Esophagus (tissue), 2 donors: Measurements from ENCODE around the gene LYL1. TPM values are rescaled to one million over a fixed set of nuclear protein-coding genes. Genes with fewer than 3 reads are reported as not detected.

ENCODE experiments used
- H3K27ac ChIP-seq, 2 donors: one replicate each; pipeline ENCODE4 v1.5.1; 2013; ENCODE audit warnings: low read depth in 2 of 2, mild to moderate bottlenecking in 2 of 2, inconsistent platforms in 1 of 2, low read length in 1 of 2, moderate library complexity in 1 of 2
- H3K27me3 ChIP-seq, 2 donors: one replicate each; pipeline ENCODE4 v1.6.1; 2013; ENCODE audit warnings: low read length in 2 of 2, control low read depth in 1 of 2, mild to moderate bottlenecking in 1 of 2; ENCODE audit not compliant: insufficient read depth in 2 of 2, control insufficient read depth in 1 of 2
- H3K36me3 ChIP-seq, 2 donors: one replicate each; pipeline ENCODE4 v1.6.1; 2013; ENCODE audit warnings: low read length in 1 of 2; ENCODE audit not compliant: control insufficient read depth in 2 of 2, insufficient read depth in 2 of 2
- H3K4me1 ChIP-seq, 2 donors: one replicate each; pipeline ENCODE4 v1.6.1; 2013; ENCODE audit warnings: low read length in 1 of 2; ENCODE audit not compliant: control insufficient read depth in 2 of 2, insufficient read depth in 2 of 2
- H3K4me3 ChIP-seq, 2 donors: one replicate each; pipeline ENCODE4 v1.5.1; 2013; ENCODE audit warnings: low read length in 2 of 2, mild to moderate bottlenecking in 2 of 2, low read depth in 1 of 2, moderate library complexity in 1 of 2
- H3K9me3 ChIP-seq, 2 donors: one replicate each; pipeline ENCODE4 v1.6.1; 2013; ENCODE audit warnings: mild to moderate bottlenecking in 2 of 2, low read depth in 1 of 2, low read length in 1 of 2, moderate library complexity in 1 of 2; ENCODE audit not compliant: control insufficient read depth in 2 of 2, insufficient read depth in 1 of 2
- WGBS, 2 donors: extraction: QIAGEN DNeasy Blood & Tissue Kit; methylation state at CpG; one replicate each; pipeline ENCODE4 v1.1.7; 2013; 5-methylcytosine and 5-hydroxymethylcytosine counted together
- polyA plus RNA-seq, 2 donors: library from polyadenylated mRNA; stranded (reverse); fragments of 200-250 nt; gene quantifications; one replicate each; pipeline ENCODE4 v1.2.3, GENCODE V29; 2013
- donor health status: healthy with polysubstance abuse.
- donor health status: Bipolar disorder and iron deficiency.

LYL1 gene
- polyA plus RNA-seq, 2 donors = 1.5 to 1.9 TPM

DNA sequence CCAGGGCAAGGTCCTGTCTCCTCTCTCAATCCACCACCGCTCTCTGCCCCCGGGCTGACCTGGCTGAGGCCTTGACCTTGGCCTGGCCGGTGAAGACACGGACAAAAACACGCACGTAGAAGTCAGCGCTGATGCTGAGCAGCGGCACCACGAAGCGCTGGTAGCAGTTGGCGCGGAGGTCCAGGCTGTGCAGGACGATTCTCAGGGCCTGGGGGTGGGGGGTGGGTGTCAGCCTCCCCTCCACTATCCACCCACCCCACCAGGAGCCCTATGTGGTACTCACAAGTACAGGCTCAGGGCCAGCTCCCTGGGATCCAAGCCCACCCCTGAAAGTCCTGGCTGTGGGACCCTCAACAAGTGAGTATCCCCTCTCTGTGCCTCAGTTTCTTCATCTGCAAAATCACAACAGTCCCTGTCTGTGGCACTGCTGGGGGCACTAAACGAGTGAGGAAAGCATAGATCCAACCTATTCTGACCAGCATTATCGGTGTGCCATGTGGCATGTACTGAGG lies 7.5 kb upstream of the LYL1 start:
- peaks cover 4 to 21% of the 10 kb centered on the region in 2 donors for H3K36me3 ChIP-seq
- 90 to 92% methylated on average over 15 of the region's 15 CpGs for WGBS, 2 donors
- no peak overlapping the region for H3K4me3 ChIP-seq
- no peaks in the 10 kb centered on the region for H3K27me3 ChIP-seq
- H3K4me1 ChIP-seq = no peaks in the 10 kb centered on the region
- H3K27ac ChIP-seq = no peak overlapping the region
- H3K9me3 ChIP-seq = no peaks in the 10 kb centered on the region

DNA sequence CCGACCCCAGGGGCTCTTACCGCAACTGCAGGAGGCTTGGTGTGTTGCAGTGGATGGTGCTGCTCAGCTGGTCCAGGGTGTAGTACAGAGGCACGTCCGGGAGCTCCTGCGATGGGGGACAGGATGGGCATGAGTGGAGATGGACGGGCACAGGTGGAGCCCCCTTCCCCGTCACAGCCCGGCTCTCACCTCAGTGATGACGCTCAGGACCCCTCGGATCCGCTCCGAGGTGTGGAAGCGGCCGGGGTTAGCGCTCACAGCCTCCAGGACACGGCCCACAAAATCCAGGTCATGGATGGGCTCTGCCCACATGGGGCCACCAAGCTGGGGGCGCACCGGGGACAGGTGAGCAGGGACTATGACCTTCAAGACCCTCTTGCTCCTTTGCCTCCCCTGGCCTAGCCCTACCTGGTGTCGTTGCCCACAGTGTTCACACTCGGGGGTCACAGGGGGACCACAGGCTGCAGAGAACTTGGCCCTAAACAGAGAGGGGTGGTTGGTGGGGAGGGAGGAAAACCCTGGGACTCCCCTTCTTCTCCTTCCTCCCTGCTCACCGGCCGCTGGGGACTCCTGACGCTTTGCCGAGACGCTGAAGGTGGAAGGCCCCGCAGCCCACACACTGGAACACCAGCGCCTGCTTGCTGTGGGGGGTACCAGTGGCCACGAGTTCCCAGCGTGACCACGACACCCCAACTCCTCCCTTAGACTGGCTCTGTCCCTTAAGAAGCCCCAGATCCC lies 6.9 kb upstream of the LYL1 start:
- Histone ChIP-seq H3K9me3 (no peaks in the 10 kb centered on the region), H3K27me3 (no peaks in the 10 kb centered on the region), H3K4me3 (no peak overlapping the region), H3K4me1 (no peaks in the 10 kb centered on the region), H3K36me3 (peaks cover 4 to 25% of the 10 kb centered on the region in 2 donors), H3K27ac (no peak overlapping the region)
- WGBS, 2 donors = 94% methylated on average over 28 to 30 of the region's 30 CpGs

DNA sequence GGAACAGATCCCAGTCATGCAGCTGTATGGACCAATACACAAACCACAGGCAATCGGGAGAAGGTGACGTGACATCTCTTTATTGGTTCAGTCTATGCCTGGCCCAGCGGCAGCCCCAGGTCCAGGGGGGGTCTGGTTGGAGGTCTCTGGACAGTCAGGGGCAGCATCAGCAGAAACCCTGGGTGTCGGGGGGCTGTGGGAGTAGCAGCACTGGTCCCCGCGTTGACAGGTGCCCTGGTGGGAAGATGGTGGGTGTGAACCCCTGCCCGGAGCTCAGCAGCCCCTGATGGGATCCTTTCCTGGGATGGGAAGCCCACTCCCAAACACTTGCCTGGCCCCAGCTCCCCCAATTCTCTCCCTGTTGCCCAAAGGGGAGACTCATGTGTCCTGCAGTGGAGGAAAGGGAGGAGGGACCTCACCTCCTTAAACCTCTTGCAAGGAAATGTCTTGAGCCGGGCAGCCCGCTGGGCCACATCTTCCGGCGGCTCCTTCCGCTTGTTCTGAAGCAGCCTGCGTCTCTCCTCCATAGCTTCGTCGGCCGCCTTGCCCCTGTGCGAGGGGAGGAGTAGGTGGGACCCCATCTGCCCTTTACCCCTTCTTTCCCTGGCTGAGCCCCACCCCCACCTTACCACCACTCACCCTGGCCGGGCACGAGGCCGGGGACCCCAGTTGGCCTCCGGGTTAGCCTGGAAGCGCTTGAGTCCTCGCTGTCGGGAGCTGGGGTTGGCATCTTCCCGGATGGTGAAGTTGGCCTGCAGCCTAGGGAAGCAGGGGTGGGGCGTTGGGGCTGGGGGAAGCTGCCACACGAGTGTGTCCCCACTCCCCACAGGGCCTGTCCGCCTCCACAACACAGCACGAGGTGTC lies 2.4 kb upstream of the LYL1 start:
- Histone ChIP-seq H3K36me3 (peaks cover 0 to 20% of the 10 kb centered on the region in 2 donors), H3K4me1 (peaks cover 0 to 13% of the 10 kb centered on the region in 2 donors), H3K27ac (peak overlapping the region; percentile 18 to 34), H3K4me3 (peak overlapping the region in 1 of 2 donors; percentile 31), H3K9me3 (peaks cover 0 to 2% of the 10 kb centered on the region in 2 donors), H3K27me3 (no peaks in the 10 kb centered on the region)
- WGBS, 2 donors = 67 to 69% methylated on average over 29 of the region's 29 CpGs

DNA sequence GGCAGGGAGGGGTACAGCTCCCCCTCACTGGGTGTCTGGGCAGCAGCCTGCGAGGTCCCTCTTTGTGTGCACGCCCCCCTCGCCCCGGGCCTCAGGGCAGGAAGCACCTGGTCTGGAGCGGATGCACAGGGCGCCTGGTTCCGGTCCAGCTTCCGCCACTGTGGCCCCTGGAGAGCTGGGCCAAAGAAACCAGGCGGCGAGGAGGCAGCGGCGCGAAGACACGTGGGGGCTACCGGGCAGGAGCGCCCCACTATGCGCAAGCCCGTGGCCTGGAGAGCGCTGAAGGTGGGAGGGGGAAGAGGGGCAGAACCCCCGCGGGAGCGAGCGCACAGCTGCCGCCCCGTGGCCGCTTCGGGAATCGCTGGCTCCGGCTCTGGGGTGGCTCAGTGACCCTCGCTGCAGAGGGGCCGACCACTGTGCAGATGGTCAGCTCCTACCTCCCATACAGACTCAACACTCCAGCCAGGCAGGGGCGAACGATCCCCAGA lies 1.7 kb upstream of the LYL1 start:
- H3K4me3 ChIP-seq = peak overlapping the region in 1 of 2 donors; percentile 31

DNA sequence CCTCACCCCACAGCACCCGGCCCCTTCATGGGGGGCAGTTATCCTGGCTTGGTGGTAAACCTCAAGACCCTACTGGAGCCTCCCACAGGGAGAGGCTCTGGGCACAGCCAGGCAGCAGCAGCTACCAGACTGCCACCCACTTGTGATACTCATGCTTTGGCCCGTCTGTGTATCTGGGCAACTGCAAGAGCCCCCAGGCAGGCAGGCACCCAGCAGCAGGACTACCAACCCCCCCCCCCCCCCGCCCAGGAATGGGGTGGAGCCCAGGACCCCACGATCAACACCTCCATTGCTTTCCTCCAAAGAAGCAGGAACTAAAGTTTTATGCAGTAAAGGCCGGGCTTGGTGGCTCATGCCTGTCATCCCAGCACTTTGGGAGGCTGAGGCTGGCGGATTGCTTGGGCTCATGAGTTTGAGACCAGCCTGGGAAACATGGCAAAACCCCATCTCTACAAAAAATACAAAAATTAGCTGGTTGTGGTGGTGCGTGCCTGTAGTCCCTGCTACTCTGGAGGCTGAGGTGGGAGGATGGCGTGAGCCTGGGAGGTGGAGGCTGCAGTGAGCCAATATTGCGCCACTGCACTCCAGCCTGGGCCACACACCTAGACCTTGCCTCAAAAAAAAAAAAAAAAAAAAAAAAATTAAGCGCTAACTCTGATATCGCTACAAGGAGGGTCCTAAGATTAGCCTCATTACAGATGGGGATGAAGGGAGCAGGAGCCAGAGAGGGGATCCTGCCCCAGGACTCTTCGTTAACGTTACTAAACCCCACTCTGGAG lies 1.1 kb upstream of the LYL1 start:
- Histone ChIP-seq H3K27ac (peak overlapping the region in 1 of 2 donors; percentile 39), H3K36me3 (peaks cover 0 to 9% of the 10 kb centered on the region in 2 donors), H3K27me3 (no peaks in the 10 kb centered on the region), H3K4me1 (peaks cover 0 to 21% of the 10 kb centered on the region in 2 donors), H3K9me3 (peaks cover 0 to 2% of the 10 kb centered on the region in 2 donors), H3K4me3 (no peak overlapping the region)
- WGBS, 2 donors = 71 to 73% methylated on average over 13 of the region's 13 CpGs

More for the DNA sequence above, 1.7 kb upstream of the LYL1 start:
- no peaks in the 10 kb centered on the region for H3K27me3 ChIP-seq
- H3K27ac ChIP-seq = peak overlapping the region; percentile 34 to 39
- H3K9me3 ChIP-seq = peaks cover 0 to 2% of the 10 kb centered on the region in 2 donors
- 42 to 46% methylated on average over 25 to 33 of the region's 33 CpGs for WGBS, 2 donors
- H3K36me3 ChIP-seq = peaks cover 0 to 13% of the 10 kb centered on the region in 2 donors
- H3K4me1 ChIP-seq = peaks cover 0 to 17% of the 10 kb centered on the region in 2 donors

DNA sequence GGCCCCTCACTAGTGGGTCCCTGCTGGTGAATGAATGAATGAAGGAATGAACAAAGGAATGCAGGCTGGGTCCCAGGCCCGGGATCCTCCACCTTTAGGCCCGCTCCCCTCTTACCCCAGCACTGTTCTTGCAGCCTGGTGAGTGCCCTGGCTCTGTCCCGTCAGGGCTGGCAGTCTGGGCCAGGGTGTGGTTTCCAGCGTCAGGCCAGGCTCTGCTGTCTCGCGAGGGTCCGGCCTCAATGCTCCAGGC lies 317 bp downstream of the LYL1 start:
- peaks cover 0 to 4% of the 10 kb centered on the region in 2 donors for H3K36me3 ChIP-seq
- peak overlapping the region; percentile 58 to 63 for H3K27ac ChIP-seq
- 8 to 9% methylated on average over 5 to 7 of the region's 7 CpGs for WGBS, 2 donors
- H3K27me3 ChIP-seq = no peaks in the 10 kb centered on the region
- peaks cover 0 to 2% of the 10 kb centered on the region in 2 donors for H3K9me3 ChIP-seq
- H3K4me1 ChIP-seq = peaks cover 0 to 23% of the 10 kb centered on the region in 2 donors
- H3K4me3 ChIP-seq = peak overlapping the region; percentile 32 to 45

DNA sequence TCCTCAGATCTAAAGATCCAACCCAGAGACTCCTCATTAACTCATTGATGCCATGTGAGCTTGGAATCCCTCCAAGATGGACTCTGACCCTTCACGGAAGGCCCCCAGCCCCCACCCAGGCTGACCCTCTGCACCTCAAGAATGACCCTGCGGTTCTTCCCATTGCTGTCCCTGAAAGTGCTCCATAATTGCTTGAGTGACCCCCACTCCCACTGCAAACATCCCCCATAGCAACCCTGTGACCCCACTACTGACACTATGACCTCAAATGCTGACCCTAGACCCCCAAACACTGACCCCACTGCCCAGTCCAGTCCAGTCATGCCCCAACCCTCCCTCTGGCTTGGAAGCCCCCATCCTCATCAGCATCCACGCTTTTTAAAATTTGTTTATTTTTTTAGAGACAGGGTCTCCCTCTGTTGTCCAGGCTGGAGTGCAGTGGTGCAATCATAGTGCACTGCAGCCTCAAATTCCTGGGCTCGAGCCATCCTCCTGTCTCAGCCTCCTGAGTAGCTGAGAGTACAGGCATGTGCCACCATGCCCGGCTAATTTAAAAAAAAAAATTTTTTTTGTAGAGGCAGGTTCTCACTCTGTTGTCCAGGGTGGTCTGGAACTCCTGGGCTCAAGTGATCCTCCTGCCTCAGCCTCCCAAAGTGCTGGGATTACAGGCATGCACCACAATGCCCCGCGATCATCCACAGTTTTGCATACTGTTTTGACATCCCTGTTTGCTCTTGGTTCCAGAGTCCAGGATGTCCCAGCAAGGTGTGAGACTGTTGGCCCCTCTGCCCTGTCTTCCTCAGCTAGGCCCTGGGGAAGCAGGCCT lies 855 bp downstream of the LYL1 start:
- Histone ChIP-seq H3K36me3 (peaks cover 0 to 3% of the 10 kb centered on the region in 2 donors), H3K9me3 (peaks cover 0 to 2% of the 10 kb centered on the region in 2 donors), H3K27ac (peak overlapping the region; percentile 58 to 63), H3K27me3 (no peaks in the 10 kb centered on the region), H3K4me1 (peaks cover 0 to 23% of the 10 kb centered on the region in 2 donors), H3K4me3 (peak overlapping the region; percentile 32 to 45)
- WGBS, 2 donors = 70% methylated on average over 7 of the region's 7 CpGs

DNA sequence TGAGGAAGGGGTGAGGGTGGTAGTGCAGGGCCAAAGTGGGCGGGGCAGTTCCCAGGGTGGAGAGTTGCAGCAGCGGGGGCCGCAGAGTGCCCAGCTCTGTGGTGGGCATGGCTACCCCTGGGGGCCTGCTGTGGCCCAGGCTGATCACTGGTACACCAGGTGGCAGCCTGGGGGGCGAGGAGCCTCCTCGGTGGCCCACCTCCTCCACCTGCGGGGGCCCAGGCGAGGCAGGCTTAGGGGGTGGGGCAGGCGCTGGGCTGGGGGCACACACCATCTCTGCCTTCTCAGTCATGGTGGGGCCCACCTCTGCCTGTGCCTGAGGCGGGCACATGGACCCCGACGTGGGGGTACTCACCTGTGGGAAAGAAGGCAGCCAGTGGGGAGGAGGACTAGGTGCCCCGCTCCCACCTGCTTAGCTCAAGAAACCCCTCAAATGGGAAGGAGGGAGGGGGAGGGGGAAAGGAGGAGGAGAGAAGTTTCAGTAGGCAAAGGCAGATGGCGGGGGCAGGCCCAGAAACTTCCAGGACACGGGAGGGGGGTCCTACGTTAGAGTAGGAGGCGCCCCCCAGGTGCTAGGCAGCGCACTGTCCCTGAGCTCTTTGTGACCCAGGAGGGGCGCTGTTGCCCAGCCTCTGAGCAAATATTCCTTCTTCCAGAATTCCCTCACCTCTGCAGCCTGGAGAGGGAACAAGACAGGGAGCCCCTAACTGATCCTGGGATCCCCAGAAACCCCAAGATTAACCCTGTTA lies 1.6 kb downstream of the LYL1 start:
- no peak overlapping the region for H3K4me3 ChIP-seq

More for the DNA sequence above, 1.6 kb downstream of the LYL1 start:
- WGBS, 2 donors = 69 to 71% methylated on average over 17 to 18 of the region's 18 CpGs
- Histone ChIP-seq H3K9me3 (peaks cover 0 to 2% of the 10 kb centered on the region in 2 donors), H3K4me1 (peaks cover 0 to 23% of the 10 kb centered on the region in 2 donors), H3K27me3 (no peaks in the 10 kb centered on the region), H3K36me3 (peaks cover 0 to 3% of the 10 kb centered on the region in 2 donors), H3K27ac (no peak overlapping the region)
